HG03103 (cell line): ENCODE data around the gene MORF4L1.
"Not testable (repeated sequence)": the region's sequence is repeated elsewhere in the genome, so short reads cannot be mapped to it uniquely, and the experiment has no call there.

Experiments used
- ATAC-seq: cut with Tn5 transposase; IDR thresholded peaks from one replicate; pipeline ENCODE4 v1.9.1; 2021; ENCODE audit warnings: low read depth; ENCODE audit not compliant: unreplicated experiment

MORF4L1 gene

DNA sequence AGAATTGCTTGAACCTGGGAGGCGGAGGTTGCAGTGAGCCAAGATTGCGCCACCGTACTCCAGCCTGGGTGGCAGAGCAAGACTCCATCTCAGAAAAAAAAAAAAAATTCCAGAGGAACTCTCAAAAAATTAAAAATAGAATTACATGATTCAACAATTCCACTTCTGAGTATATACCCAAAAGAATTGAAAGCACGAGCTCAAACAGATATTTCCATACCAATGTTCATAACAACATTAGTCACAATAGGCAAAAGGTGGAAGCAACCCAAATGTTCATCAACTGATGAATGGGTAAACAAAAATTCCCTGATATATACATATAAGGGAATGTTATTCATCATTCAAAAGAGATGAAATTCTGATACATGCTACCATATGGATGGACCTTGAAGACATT lies 16.9 kb upstream of the MORF4L1 start:
- no peak for ATAC-seq

- ATAC-seq, result peak; percentile 77
These were observed 12.5 kb upstream of the MORF4L1 start for GRCh38 chr15:78859971-78860719.

GRCh38 chr15:78865585-78865984 lies 7.1 kb upstream of the MORF4L1 start:
- ATAC-seq, result not testable (repeated sequence)

DNA sequence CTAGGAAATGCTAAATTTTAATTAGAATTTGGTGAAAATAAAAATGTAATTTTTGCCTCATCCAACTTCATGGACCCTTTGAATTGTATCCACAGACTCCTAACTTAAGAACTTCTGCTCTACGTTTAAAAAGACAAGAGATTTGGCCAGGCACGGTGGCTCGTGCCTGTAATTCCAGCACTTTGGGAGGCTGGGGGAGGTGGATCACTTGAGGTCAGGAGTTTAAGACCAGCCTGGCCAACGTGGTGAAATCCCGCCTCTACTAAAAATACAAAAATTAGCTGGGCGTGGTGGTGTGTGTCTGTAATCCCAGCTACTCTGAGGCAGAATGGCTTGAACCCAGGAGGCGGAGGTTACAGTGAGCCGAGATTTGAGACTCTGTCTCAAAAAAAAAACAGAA lies 6.7 kb upstream of the MORF4L1 start:
- not testable (repeated sequence) for ATAC-seq

- ATAC-seq, result no peak
These were observed 5.9 kb upstream of the MORF4L1 start for GRCh38 chr15:78866803-78867202.

DNA sequence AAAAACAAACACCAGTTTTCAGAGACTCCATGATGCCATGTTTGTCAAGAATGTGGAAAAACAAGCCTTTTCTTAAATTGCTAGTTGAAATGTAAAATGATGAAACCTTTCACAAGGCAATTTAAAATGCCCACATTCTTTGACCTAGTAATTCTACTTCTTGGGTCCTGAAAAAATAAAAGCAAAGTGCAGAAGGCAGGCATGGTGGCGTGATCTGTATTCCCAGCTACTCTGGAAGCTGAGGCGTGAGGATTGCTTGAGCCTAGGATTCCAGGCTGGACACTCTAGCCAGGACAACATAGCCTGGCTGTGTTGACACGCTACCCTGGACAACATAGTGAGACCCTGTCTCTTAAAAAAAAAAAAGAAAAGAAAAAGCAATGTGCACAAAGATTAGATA lies 4.3 kb upstream of the MORF4L1 start:
- ATAC-seq, result no peak

DNA sequence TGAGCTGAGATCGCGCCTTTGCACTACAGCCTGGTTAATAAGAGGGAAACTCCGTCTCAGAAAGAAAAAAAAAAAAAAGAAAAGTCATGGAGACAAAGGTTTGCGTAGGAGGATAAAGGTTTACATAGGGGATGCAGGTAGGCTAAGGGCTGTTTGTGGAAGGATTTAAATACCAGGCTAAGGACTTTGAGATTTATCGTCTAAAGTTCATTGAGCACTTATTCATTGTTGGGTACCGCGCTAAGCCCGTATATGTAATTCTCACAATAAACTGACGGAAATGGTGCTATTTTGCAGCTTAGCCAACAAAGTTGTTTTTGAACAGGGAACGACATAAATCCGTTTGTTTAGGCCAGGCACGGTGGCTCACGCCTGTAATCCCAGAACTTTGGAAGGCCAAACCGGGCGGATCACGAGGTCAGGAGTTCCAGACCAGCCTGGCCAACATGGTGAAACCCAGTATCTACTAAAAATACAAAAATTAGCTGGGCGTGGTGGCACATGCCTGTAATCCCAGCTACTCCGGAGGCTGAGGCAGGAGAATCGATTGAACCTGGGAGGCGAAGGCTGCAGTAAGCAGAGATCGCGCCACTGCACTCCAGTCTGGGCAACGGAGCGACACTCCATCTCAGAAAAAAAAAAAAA lies 1.1 kb upstream of the MORF4L1 start:
- ATAC-seq, result not testable (repeated sequence)

DNA sequence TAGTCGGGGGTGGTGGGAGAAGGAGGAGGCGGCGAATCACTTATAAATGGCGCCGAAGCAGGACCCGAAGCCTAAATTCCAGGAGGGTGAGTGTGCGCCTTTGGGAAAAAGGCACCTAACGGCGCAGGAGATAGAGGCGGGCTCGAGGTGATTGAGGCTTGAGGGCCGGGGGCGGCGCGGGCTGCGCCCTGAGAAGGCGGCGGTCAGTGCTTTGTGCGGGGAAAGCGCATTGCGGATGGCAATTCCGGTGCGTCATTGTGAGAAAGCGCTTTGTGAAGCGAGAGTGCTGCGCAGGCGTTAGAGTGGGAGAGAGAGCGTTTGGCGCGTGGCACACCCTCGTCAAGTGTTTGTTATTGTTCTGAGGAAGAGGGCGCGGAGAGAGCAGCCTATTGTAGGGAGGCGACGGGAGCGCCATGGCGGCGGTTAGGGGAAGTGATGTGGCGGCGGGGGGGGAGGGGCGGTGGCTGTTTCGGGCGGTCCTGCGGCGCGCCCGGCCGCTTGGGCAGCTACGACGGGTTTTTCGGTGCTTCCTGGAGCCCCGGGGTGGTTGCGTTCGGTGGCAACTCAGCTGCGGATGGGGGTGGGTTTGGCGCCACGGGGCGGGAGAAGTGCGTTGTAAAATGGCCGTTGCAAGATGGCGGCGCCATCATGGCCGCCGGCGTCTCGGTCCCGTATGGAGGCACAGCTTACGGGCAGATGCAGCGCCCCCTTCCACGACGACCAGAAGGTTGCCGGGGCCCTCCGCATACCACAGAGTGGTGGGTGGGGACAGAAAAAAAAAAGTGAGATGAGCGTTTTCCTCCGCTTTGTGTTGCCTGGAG lies 492 bp downstream of the MORF4L1 start:
- peak; percentile 51 for ATAC-seq

- ATAC-seq, result no peak
These were observed 1.4 kb downstream of the MORF4L1 start for GRCh38 chr15:78873793-78874765.

- ATAC-seq, result no peak
These were observed 2.6 kb downstream of the MORF4L1 start for GRCh38 chr15:78875107-78875914.

DNA sequence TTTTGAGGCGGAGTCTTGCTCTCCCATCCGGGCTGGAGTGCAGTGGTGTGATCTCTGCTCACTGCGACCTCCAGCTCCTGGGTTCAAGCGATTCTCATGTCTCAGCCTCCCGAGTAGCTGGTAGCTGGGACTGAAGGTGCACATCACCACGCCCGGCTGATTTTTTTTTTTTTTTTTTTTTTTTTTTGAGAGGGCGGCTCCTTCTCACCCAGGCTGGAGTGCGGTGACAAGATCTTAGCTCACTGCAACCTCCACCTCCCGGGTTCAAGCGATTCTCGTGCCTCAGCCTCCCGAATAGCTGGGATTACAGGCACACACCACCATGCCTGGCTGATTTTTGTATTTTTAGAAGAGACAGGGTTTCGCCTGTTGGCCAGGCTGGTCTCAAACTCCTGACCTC lies 4.3 kb downstream of the MORF4L1 start:
- not testable (repeated sequence) for ATAC-seq

DNA sequence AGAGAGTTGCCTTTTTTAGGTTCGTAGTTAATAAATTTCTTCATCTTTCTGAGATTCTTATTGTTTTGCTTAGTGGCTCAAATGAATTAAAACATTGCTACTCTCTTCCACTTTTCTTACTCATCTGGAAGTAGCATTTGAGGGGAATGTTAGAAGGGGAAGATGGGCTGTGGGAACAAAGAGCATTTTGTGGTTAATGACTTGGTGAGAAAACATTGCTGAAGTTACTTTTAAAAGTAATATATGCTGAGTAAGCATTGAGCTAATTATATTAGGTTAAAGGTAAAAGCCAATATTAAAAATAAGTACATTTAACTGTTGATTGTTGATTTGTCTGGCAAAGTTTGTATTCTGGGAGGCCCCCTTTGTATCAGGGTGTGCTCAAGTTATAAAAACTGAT lies 5.7 kb downstream of the MORF4L1 start:
- ATAC-seq, result no peak

- ATAC-seq, result no peak
These were observed 7.0 kb downstream of the MORF4L1 start for GRCh38 chr15:78879517-78880241.

DNA sequence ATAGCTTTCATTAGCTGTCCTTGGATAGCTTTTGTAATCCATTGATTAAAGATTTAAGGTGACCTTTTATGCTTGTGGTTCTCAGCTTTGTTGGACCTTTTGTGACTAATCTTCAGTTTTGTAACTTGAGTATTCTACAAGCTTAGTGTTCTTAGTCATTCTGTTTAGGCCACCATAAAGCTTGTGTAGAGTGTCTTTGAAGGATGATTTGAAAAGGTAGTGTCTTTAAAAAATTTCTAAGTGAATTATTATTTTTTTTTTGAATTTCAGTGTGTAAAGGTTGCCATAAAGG lies 7.5 kb downstream of the MORF4L1 start:
- ATAC-seq, result no peak

DNA sequence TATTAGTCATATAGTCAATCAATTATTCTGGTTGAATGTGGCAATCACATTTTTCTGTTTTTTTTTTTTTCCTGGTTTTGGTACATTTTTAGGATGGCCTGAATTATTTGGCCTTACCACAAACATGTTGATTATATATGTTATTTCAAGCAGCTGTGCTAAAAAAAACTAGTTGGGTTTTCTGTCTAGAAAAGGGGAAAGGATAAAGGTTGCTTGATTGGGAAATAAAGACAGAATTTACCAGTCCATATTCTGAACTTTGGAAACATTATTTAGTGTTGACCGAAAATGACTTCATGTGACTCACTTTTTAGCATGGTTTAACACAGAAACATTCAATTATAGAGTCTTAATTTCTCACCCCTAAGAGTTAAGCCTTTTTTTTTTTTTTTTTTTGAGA lies 8.1 kb downstream of the MORF4L1 start:
- no peak for ATAC-seq

DNA sequence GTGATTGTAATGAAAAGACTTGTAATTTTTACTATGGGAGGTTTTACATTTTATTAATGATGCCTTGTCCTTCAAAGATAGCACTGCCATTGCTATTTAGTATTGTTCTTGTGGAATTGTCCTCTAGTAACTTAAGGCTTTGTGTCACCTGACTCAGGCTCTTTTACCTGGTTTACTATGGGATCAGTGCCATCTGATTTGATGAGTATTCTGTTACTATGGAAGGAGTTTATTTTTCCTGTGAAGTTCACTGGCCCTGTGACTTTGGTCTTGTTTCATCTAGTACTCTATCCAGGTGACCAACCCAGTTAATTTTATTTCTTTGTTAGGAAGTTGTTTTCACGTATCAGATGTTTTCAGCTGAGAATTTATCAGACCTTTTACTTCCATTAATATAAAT lies 9.0 kb downstream of the MORF4L1 start:
- ATAC-seq, result no peak

- ATAC-seq, result no peak
These were observed 16.3 kb downstream of the MORF4L1 start for GRCh38 chr15:78889000-78889399.

GRCh38 chr15:78893538-78893937 lies 20.8 kb downstream of the MORF4L1 start:
- ATAC-seq, result no peak

DNA sequence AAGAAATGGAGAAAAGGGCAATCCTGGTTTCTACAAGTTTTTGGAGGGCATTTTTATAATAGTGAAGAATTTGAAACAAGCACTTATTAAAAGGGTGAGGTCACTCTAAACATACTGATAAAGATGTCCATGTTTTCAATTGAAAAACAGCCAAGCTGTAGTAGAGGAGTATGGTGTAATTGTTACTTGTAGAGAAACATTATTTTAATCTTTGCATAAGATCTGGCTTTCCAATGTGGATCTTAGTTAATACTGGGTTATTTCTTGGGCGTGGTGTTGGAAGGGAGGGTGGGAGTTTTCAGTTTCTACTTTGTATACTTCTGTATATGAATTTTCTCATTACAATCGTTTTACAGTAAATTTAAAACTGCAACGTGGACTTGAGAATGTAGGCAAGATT lies 22.8 kb downstream of the MORF4L1 start:
- ATAC-seq, result no peak
